Hematopoietic multipotent progenitor cell treated with erythropoietin and hydrocortisone succinate and interleukin-3 and kit ligand, for 8 days (in vitro differentiated cells): ENCODE data around the gene ARL13B.
"Not testable (repeated sequence)": the region's sequence is repeated elsewhere in the genome, so short reads cannot be mapped to it uniquely, and the experiment has no call there.

Source experiments
- DNase-seq: peaks from one replicate; pipeline ENCODE4 v3.0.0-alpha.2; 2015

Gene ARL13B

DNA sequence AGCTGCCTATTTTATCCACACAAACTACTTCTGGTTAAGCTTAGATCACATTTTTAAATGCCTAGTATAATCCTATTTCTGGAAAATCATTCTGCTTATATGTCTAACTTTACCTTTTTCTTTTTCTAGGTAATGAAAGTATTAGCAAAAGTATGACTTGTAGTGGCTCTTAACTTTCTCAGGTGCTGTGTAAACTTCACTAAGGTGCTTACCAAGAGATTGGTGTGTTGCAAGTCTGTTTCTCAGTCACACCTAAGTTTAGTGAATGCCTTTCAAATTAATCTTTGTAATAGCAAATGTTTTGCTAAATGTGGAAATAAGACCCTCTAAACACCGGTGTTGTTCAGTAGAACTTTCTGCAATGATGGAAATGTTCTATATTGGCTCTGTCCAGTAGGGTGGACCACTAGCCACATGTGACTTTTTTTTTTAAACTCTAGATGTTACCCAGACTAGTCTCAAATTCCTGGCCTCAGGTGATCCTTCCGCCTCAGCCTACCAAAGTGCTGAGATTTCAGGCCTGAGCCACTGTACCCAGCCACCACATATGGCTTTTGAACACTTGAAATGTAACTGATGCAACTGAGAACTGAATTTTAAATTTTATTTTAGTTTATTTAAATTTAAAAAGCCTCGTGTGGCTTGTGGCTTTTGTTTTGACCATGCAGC, 22.0 kb downstream of the ARL13B start:
- DNase-seq, result no peak

DNA sequence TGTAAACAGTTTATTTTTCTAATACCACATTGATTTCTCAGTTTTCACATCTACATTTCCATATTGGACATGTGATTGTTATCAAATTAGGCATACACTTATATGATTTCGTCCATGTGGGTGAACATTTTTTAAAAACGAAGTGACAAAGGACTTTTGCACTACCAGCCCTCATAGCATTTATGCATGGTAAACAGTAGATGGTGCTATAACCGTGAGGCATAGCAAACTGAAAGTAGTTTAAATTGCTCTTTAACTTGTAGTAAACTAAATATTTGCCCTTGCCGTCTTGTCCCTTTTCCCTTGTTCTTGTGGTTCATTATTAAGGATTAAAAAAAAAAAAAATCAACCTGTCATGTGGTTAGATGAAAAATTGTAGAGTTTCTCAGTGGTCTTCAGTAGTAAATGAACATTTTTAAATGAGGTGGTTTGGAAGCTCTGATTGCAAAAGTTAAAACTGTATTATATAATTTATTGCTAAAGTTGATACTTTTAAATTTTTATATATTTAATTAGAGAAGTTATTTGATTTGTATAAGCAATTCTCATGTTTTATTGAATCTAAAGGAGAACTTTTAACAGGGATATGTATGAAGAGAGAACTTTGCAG, 24.5 kb downstream of the ARL13B start:
- peak; percentile 77 for DNase-seq

DNA sequence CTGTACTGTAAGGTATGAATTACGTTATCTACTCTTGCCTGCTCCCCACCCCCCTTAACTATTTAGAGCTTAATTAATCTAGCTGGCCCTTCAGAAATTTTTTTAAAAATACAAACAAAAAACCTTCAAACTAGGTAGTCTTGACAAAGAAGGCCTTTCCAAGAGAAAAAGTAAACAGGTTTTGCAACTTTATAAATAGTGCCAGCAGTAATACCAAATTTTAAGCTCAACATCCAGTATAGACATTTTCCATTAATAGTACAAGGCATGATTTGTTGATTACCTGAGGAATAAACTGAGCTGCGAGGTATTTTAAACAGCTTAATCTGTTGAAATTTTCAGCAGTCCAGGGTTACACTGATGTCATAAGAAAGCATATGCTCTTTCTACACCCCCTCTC, 28.3 kb downstream of the ARL13B start:
- no peak for DNase-seq

DNA sequence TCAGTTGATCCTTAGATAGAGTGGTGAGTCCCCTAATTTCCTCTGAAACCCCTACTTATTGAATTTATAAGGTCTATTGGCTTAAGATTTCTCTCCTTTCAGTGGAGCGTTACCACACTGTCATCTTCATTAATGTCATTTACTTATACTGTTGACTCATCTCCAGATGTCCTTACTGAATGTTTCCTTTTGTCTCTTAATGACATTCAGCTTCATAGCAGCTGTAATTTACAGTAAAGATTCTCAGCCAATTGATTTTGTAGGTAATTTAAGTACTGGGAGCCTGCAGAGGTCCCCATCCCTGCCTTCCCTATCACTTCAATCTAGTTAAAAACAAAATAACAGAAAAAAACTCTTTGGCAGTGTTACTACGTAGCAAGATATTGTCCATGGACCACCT, 29.7 kb downstream of the ARL13B start:
- DNase-seq, result no peak

DNA sequence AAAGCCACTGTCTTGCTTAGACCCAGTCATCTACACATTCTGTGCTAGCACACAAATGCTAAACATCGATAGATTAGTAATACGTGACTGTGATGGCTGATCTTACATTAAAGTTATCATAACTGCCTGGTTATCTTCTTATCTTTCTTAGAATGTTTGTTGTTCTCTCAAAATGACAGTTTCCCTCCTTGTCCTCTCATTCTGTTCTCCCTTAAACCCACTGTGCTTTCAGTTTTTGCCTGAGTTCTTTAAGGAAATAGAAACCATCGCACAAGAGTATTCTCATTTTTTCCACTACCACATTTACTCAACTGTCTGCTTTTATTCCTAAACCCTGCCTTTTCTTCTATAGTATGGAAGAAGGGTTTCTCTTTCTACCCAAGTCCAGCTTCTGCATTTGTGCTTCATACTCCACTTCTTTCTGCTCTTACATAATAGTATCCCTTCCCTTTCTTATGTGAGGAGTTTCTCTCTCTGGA, 31.3 kb downstream of the ARL13B start:
- no peak for DNase-seq

DNA sequence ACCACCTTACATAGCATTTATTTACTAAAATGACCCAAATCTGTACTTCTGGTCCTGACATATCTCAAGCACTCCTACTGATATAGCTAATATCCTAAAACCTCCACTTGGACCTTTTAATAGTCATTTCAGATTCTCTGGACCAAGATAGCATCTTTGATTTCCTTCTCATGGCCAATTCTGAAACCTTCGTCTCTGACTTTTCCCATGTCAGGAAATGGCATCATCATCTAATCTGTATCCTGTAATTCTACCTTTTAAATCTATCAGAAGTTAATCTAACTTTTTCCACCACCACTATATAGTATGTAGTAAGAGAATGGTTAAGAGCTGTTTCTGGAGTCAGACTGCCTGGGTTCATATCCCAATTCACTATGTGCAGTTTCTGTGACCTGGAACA, 32.2 kb downstream of the ARL13B start:
- no peak for DNase-seq

DNA sequence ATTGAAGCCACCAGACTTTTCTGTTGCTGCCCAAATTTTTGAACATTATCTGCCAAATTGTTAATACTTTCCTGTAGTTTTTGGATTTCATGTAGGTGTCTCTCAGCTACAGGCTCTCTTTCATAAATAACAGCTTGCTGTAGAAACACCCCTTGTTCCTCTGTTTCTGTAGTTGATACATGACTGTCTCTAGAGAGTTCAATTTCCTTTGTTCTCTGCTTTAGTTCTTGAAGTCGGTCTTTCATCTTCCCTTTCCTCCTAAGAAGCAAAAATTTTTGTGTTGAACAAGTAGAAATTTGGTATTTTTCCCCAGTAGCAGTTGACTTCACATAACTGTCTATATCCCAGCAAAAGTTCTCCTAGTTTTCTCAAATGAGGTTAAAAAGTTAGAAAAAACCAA, 35.1 kb downstream of the ARL13B start:
- no peak for DNase-seq

DNA sequence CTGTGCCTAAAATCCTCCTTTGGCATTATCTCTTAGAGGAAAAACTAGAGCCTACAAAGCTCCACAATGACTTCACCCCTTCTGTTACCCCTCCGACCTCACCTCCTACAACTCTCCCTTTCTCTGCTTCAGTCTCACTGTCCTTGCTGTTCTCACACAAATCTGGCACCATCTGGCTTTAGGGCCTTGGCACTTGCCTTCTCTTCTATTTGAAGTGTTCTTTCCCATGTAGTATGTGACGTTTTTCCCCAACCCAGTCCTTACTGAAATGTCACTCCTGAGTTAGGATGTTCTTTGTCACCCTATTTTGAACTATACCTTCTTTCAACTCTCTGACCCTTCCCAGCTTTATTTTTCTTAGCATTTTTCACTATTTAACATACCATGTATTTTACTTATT, 39.7 kb downstream of the ARL13B start:
- DNase-seq, result no peak

DNA sequence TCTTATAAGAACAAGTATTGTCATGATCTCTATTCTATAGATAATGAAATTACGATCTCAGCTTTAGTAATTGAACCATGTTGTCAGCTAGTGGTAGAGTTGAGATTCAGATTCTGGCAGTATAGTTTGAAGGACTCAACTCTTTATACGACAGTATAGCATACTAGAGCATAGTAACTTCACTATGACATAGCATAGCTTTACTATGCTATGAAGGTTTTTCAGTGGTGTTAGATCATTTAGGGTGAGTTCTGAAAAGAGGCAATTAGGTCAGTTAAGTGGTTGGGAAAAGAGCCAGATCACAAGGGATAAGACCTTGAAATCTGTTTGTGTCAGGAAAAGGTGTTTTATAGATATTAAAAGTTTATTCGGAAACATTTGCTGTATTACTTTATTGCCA, 40.3 kb downstream of the ARL13B start:
- DNase-seq, result no peak

DNA sequence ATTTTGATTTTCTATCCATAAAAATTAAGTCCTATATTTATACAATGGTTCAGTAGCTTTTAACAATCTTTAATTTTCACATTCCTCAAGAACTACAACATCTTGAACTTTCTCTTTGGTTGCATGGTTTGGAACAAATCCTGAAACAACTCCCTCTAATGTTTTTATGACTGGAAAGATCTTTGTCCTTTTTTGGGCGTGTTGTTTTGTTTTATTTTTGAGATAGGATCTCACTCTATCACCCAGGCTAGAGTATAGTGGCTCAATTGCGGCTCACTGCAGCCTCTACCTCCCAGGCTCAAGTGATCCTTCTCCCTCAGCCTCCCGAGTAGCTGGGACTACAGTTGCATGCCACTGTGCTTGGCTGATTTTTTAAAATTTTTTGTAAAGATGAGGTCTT, 44.4 kb downstream of the ARL13B start:
- DNase-seq, result no peak

DNA sequence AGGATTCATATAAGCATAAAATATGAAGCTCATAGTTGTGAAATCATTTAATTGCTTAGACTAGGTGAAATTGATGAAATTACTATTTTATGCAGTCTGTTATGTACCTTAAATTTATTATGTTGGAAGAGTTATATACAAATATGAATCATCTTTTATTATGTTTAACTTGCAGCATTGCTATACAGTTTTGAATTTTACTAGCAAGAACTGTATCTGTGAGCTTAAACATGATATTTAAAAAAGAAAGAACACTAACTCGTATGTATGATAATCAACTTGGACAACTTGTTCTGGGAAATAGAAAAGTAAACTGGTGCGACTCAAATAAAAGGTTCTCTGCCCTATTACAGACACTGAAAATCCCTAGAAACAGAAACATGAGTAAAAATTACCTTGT, 46.7 kb downstream of the ARL13B start:
- no peak for DNase-seq

DNA sequence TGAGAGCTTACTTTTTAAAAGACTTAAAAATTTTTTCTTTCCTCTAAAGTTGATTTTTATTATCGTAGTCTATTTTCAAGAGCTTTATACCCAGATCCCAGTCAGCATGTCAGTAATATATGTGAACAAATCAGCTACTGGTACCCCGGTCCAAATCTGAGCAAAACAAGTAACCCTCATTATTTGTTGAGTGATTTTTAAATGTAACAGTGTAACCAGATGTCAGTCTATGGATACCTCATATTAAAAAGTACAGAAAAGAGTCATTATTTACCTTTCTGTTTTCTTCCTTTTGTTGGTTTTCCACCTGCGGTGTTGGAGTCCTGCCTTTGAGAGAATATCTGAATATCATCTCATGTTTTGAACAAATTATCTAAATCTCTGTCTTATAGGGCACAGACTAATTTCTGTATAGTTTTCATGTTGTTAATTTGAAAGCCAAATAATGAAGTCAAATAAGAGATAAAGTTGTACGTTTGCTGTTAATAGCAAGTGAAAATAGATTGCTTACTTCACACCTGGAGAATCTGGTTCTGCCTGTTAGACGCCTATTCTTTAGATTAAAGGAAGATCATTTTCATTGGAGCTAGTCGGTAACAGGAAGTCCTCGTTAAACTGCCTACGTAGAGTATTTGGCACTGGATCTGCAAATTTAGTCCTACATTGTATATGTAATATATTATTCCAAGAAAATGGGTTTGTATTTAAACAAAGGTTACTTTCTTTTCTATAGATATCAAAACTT, 48.3 kb downstream of the ARL13B start, which contains the start of gene STX19:
TSS of gene STX19 (minus strand) at position 505 of the 745 bp plus-strand sequence. CDS start 13,328 bp downstream, outside the sequence.
- no peak for DNase-seq

DNA sequence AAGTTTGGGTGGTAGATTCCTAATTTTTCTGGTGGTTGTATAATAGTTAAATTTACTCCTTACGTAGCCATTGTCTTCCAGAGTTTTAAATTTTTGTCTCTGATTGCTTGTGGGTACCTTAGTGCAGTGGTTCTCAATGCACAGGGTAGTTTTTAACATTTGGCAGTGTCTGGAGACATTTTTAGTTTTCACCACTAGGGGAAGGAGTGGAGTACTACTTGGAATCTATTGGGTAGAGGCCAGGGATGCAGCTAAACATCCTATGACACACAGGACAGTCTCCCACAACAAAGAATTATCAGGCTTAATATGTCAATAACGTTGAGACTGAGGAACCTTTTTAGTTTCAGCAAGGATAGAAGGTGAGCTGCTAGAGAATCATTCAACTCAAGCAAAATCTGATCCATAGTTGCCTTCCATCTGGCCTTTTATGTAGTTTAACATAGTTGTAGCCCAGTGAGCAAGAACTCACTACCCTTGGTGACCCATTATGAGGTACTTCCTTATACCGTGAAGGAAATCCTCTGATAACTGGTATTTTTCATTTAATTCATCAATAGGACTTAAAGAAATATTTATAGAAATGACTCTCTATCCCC, 57.1 kb downstream of the ARL13B start:
- peak; percentile 65 for DNase-seq

DNA sequence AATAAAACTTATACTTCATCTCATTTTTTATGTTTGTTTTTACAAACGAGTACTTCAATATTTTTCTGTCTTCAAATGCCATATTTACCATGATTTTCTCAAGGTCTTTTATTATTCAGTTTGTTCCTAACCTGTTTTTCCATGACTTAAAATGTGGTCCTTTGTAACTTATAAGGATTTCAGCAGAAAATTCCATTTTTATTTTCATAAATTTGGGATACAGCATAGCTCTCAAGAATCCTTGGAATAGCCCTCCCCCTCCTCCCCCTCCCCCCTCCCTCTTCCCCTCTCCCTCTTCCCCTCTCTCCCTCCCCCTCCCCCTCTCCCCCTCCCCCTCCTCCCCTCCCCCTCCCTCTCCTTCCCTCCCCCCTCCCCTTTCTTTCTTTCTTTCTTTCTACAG, 63.3 kb downstream of the ARL13B start:
- no peak for DNase-seq

DNA sequence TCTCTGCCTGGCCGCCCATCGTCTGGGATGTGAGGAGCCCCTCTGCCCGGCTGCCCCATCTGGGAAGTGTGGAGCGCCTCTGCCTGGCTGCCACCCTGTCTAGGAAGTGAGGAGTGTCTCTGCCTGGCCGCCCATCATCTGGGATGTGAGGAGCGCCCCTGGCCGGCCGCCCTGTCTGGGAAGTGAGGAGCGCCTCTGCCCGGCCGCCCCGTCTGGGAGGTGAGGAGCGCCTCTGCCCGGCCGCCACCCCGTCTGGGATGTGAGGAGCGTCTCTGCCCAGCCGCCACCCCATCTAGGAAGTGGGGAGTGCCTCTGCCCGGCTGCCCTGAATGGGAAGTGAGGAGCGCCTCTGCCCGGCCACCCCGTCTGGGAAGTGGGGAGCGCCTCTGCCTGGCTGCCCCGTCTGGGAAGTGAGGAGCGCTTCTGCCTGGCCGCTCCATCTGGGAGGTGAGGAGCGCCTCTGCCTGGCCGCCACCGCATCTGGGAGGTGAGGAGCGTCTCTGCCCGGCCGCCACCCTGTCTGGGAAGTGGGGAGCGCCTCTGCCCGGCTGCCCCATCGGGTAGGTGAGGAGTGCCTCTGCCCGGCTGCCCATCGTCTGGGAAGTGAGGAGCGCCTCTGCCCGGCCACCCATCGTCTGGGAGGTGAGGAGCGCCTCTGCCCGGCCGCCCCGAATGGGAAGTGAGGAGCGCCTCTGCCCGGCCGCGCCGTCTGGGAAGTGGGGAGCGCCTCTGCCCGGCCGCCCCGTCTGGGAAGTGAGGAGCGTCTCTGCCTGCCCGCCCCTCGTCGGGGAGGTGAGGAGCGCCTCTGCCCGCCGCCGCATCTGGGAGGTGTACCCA, 64.4 kb downstream of the ARL13B start:
- DNase-seq, result not testable (repeated sequence)

DNA sequence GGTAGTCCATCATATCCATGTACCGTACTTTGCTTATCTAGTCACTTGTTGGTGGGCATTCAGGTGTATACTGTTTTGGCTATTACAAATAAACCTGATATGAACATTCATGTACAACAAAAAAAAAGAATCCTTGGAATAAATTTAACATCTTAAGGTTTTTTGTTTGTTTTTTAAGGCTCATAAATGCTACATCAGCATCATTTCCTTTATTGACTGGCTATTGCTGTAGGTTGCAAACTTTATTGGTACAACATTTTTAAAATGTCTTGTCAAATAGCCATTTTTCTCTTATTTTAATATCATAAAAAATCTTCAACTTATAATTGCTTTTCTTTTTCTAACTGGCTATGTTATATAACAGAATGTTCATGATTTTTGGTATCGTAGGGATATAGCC, 66.6 kb downstream of the ARL13B start:
- DNase-seq, result no peak

DNA sequence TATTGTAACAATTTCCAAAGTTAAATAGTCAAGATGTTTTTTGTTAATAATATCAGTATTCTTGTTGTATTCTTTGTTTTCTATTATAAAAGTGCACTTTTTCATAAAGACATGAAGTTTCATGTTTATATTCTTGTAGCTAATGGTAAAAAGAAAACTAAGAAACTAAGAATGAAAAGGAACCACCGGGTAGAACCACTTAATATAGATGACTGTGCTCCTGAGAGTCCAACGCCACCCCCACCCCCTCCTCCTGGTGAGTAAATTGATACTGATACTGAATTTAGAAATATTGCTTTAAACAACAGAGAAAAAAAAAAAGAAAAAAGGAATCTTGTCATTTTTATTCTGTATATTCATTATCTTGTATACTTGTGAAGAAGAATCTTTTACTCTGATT, 69.3 kb downstream of the ARL13B start:
- DNase-seq, result no peak

DNA sequence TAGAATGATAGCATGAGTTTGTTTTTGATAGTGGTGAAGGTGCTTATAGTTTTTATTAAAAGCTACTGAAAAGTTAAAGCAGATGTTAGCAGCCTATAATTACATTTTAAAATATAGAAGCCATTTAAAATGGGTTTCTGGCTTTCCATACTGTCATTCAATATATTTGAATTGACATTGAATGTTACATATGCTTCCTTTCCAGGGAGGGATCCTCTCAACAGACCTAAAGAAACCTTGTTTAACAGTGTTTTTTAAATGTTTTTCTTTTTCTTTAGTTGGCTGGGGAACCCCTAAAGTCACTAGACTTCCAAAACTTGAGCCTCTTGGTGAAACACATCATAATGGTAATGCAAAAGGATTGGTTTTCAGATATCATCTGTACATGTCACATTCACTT, 70.6 kb downstream of the ARL13B start:
- no peak for DNase-seq

DNA sequence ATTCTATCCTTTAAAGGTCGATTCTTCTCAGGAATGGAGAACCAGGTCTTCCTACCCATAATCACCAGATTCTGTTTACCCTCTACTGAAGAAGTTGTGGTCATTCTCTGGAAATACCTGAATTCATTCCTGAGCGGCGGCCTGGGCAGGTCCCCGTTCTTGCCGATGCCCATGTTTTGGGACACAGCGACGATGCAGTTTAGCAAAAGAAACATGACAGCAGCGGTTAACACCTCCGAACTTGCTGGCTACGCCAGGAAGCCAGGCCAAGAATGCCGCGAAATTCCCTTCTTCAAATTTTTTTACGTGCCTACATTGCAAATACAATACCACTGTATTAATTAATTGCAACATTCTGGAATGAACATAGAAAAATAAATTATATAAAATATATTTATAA, 81.3 kb downstream of the ARL13B start:
- DNase-seq, result no peak

DNA sequence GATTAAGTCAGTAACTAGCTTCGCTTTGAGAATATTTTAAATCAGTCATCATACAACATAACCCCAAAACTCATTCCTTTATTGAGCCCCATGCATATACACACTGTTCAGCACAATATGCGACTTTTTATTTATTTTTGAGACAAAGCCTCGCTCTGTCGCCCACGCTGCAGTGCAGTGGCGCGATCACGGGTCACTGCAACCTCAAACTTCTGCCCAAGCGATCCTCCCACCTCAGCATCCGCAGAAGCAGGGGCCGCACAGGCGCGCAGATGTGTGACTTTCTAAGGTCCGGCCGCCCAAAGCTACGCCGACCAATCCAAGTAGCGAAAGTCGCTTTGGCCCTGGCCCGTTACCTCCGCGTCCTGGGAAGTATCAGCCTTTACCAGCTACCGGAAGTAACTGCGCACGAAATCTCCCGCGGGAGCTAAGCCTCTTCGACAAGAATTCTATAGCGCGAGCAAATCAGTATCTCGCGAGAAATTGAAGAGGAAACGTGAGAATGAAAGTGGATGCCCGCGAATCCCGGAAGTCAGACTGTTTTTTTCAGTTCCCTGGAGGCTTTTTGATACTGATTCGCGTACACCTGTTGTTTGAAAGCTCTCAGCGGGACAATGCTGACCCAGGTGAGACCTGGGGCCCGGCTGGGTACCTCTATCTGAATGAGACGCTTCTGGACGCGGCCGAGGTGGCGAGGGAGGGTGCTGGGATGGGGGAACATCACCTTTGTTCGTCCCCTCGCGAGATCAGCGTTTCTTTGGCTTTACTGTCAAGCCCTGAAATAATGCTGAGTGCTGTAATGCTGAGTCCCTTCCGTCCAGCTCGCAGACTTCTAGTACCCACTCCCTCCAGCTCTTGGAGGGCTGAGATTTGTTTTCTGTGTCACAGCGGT, 82.8 kb downstream of the ARL13B start, which contains the start of the genes DHFR2 and NSUN3:
TSS of gene DHFR2 (minus strand) at position 404 of the 892 bp plus-strand sequence. CDS start 1,405 bp downstream, outside the sequence.
TSS of gene NSUN3 (plus strand) at position 549 of the 892 bp plus-strand sequence. CDS start at position 615, 66 bp downstream.
- peak; percentile 99 for DNase-seq

DNA sequence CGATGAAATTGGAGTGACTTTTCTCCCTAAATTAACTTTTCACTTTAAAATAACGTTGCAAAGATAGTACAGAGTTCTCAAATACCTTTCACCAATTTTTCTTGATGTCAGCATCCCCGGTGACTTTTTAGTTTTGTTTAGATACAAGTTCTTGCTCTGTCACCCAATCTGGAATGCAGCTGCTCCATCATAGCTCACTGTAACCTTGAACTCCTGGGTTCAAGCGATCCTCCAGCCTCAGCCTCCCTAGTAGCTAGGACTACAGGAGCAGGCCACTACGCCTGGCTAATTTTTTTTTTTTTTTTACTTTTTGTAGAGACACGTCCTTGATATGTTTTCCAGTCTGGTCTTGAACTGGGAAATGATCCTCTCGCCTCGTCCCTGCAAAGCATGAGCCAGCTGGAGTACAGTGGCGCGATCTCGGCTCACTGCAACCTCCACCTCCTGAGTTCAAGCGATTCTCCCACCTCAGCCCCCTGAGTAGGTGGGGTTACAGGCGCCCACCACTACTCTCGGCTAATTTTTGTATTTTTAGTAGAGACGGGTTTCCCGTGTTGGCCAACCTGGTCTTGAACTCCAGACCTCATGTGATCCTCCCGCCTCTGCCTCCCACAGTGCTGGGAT, 83.7 kb downstream of the ARL13B start:
- DNase-seq, result peak; percentile 20
